NB4 (cell line): ENCODE measurements around the gene IL5.

Experiments
- DNase-seq: peaks from one replicate; pipeline ENCODE4 v3.0.0; 2010; ENCODE audit warnings: low read depth
- H3K4me3 ChIP-seq: one replicate; pipeline ENCODE4 v1.5.1; 2011; ENCODE audit warnings: mild to moderate bottlenecking, low read depth, low read length, moderate library complexity
- CTCF ChIP-seq: IDR thresholded peaks from one replicate; pipeline ENCODE4 v1.5.1; 2012; ENCODE audit warnings: low read depth, low read length
- MAX ChIP-seq: IDR thresholded peaks from 2 replicates; pipeline ENCODE4 v1.6.1; 2011; ENCODE audit warnings: low read depth, low read length
- MYC ChIP-seq: IDR thresholded peaks from 2 replicates; pipeline ENCODE4 v1.6.1; 2011; ENCODE audit warnings: low read depth, low read length
- POLR2A ChIP-seq: IDR thresholded peaks from 2 replicates; pipeline ENCODE4 v1.6.1; 2011; ENCODE audit warnings: mild to moderate bottlenecking; ENCODE audit not compliant: insufficient read length; ENCODE audit errors: extremely low read depth

The IL5 gene

GRCh38 chr5:132497488-132497997 is 45.8 kb downstream of the IL5 start:
- TF ChIP-seq POLR2A = no peak
- H3K4me3 ChIP-seq = peak overlapping the region; percentile 65
- DNase-seq = no peak

GRCh38 chr5:132496631-132497487 is 46.5 kb downstream of the IL5 start:
- H3K4me3 ChIP-seq = peak overlapping the region; percentile 65
- DNase-seq = peak; percentile 84
- TF ChIP-seq MAX (no peak), POLR2A (peak; percentile 30)

- peak overlapping the region; percentile 65 for H3K4me3 ChIP-seq
- DNase-seq = peak; percentile 90
- TF ChIP-seq CTCF (no peak), MAX (0 out of 2 replicates have a peak, but pooled peaks have one; percentile 23)
Measured at GRCh38 chr5:132496191-132496630, 47.1 kb downstream of the IL5 start.

GRCh38 chr5:132495667-132496190 is 47.6 kb downstream of the IL5 start:
- peak; percentile 98 for DNase-seq
- peak overlapping the region; percentile 65 for H3K4me3 ChIP-seq
- TF ChIP-seq CTCF (no peak), MAX (0 out of 2 replicates have a peak, but pooled peaks have one; percentile 7), POLR2A (peak; percentile 14), MYC (peak; percentile 24; the same call in 1 of the 2 replicates)

- DNase-seq = no peak
- TF ChIP-seq CTCF = no peak
- no peak for TF ChIP-seq MAX
- no peak for TF ChIP-seq POLR2A
- no peak for TF ChIP-seq MYC
- H3K4me3 ChIP-seq = no peak overlapping the region
Measured at GRCh38 chr5:132493821-132494220, 49.5 kb downstream of the IL5 start.

GRCh38 chr5:132493241-132493640 is 50.1 kb downstream of the IL5 start:
- H3K4me3 ChIP-seq = no peak overlapping the region
- no peak for DNase-seq
- TF ChIP-seq MYC (no peak), MAX (no peak), CTCF (no peak), POLR2A (no peak)
